NCI-H526 (cell line): Measurements from ENCODE around the gene KIAA0930.

Experiments
- DNase-seq, 2 experiments: peaks; one replicate each; lab custom pipeline; 2025; lab: John Stamatoyannopoulos, UW

Gene KIAA0930

DNA sequence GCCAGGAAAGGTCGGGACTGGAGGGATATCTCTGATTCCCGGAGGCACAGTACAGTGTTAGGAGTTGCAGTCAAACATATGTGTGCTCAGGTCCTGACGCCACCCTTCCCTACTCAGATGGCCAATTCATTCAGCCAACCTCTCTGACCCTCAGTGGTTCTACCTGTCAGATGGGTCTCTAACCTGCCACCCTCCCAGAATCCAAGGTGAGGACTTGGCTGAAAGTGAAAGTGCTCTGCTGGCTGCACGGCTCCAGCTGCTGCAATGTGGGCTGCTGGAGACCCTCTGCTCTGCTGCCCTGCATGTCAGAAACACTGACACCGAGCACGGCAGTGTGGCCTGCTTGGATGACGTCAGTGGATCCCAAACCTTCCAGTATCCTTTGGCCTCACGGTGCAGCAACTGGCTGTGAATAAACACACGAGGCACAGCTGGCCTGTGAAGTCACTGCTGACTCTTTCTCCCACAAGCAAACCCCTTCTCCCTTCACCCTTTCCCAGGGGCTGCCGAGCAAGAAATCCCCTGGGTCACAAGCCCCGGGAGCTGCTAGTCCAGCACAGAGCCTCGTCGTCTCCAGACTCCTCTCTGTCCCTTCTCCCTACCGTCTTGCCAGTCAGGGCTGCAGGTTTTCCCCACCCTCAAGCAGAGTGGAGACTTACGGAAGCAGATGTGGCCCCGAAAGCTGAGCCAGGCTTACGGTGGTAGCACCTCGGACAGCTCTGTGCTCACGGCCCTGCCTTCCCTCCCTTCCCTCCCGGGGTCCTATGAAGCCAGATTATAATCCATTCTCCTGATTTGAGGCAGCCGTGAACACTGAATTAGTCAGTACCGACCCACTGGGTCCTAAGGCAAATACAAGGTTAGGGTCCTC lies 24.3 kb downstream of the KIAA0930 start:
- DNase-seq = no peak

DNA sequence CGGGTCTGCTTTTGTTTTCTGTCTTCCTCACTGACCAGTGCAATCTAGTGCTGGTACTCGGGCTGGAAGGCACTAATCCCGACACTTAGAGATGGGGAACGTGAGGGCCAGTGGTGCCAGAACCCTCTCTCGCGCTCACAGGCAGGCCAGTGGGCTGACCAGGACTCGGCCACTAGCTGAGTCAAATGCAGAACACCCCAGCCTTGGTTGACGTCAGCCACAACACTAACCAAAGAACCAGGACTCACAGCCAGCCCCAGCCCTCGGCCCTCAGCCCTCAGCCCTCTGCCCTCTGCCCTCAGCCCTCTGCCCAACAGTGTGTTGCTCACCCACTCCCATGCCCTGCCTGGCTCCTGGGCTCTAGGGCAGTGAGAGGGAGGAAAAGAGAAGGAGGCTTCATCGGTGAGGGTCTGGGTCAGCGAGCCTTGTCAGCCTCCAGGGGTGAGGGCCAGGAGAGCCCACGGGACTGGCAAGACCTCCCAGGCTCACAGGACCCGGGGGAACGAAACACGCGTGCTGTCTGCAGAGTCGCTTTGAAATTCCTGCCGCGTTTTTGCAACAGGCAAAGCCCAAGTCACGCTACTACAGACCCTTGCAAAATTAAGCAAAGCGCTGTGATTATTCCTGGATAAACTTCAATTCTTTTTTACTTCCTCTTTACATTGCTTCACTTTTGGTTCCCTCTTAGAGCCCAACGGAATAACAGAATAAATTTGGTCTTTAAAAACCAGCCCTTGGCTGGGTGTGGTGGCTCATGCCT lies 27.5 kb downstream of the KIAA0930 start:
- no peak for DNase-seq

DNA sequence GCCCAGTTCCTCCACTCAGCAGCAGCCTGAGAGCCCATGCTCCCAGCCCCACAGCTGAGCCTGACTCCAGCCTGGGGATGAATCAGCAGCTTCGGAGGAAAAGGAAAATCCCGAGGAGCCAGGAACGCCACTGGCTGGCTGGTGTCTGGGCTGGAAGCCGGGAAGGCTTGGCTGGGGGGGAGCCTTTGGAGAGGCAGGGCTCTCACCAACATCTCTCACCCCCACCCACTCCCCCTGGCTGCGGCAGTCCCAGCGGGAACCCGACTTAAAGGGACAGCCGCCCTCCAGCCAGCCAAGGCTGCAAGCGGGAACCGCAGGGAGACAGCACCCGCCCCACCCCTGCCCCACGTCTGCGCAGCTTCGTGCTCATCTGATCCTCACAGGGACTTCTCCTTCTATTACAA lies 28.4 kb downstream of the KIAA0930 start:
- DNase-seq = peak in 1 of 2 experiments; percentile 17

DNA sequence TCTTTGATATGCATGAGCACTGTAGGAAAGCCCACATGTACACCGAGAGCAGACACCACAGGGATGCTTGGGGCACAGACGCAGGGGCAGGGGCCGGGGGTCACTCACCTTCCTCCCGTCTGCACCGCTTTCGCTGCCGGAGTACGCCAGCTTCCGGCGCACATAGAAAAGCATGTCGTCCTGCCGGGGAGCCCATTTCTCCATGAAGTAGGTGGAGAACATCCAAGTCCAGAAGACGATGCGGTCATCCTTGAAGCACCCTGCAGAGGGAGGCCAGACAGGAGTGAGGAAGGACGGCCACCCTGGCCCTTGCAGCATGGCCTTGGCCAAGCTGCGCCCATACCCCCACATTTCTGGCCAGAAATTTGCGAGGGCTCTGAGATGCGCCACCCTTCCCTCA lies 28.8 kb downstream of the KIAA0930 start:
- no peak for DNase-seq

DNA sequence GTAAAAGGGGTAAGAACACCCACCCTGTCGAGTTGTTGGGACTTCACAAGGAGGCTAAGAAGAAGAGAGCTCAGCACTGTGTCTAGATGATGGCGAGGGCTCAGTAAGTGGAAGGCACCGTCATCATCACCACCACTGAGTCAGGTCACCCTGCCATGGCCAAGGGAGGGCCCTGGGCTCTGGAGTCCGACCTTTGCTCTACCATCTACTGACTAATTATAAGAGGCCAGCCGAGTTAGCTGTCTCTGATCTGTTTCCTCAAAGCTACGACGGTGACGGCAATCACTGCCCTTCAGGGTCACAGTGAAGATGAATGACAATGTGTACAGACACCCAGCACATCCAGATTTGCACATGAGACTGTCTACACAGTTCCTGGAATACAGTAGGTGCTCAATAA lies 29.3 kb downstream of the KIAA0930 start:
- no peak for DNase-seq

DNA sequence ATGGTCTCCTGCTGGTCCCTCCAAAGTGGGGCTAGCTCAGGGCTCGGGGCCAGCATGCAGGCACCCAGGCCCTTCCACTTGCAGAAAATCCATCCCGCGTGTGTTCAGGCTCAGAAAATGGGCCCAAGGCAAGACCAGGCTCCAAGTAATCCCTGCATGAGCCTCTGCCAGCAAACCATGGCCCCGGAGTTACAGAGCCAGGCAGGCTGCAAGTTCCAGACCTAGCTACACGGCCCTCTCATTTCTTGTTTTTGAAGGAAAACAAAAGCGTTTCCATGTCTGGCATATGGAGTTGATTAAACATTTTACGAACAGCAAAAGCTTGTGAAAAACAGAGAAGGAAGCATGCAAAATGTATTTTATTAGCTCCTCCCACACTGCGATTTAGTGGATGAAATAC lies 29.7 kb downstream of the KIAA0930 start:
- DNase-seq = no peak

DNA sequence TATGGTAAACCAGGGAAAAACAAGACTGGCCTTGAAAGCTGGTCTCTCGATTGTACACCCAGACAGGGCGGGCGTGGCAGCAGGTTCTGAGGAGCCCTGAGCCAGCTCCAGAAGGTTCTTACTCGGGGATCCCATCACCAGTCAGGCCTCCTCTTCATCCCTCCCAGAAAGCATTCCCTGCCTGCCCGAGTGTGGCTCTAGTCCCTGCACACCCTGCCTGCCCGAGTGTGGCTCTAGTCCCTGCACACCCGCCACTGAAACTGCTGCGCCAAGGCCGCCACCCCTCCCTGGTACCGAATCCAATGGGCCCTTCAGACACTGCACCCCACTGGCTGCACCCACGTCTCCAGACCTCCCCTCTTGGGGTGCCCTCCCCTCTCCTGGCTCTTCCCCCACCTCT lies 30.1 kb downstream of the KIAA0930 start:
- DNase-seq = no peak

DNA sequence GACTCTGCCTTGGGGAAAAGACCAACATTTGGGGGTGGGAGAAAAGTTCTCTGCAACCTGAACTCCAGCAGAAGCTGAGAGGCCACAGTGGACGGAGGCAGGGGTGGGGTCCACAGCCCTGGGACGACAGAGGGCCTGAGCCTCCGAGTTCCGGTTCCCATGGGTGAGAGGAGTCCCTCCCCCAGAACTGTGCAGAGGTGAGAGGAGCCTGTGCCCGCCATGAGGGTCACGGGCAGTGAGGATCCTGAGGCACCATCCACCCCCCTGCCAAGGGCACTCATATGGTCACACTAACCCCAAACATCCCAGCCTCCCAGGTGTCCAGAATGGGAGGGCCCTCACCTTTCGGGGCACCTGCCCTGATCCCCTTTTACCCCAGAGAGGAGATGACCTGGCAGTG lies 30.5 kb downstream of the KIAA0930 start:
- no peak for DNase-seq

DNA sequence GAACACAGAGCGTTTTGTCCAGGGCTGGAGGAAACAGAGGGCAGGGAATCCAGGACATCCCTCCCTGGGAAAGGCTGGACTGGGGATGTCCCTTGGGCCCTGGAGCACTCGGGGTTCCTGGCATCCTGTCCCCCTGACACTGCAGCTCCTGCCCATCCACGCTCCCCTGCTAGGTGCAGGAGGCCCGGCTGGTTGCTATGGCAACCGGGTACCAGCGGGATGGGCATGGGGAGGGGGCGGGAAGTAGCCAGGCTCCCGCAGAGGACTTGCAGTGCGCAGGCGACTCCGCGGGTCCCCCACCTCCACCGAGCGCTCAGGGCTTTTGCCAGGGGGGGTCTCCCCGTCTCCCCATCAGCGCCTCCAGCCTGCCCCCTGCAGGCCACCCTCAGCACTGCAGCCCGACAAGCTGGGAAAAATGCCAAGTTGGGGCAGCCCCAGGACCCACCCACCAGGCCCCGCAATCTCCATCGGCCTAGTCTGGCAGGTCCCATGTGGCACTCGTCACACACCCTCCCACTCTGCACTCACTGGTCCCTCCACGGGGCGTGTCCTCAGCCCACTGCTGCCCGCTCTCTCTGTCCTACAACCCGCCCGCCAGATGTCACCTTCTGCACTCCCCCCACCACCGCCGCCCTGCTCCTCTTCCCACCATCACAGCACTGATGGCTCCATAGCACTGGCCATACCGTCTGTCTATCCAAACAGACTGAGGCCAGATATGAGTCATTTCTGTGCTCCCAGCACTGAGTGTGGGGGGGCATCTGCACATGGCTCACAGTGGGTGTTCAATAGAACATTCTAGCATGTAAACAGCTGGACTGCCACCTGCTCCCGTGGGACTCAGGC lies 31.5 kb downstream of the KIAA0930 start:
- DNase-seq = no peak

DNA sequence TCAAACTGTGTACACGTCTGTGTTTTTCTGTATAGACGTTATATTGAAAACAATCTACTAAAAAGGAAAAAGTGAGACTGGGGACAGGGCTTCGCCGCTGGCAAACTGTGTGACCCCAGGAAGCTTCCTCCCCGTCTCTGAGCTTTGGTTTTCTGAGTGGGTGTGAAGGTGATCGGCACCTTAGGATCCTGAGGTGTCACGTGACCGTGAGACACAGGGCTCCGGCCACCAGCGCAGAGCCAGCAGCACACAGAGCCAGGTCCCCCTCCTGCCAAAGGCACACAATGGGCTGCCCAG lies 32.0 kb downstream of the KIAA0930 start:
- no peak for DNase-seq

DNA sequence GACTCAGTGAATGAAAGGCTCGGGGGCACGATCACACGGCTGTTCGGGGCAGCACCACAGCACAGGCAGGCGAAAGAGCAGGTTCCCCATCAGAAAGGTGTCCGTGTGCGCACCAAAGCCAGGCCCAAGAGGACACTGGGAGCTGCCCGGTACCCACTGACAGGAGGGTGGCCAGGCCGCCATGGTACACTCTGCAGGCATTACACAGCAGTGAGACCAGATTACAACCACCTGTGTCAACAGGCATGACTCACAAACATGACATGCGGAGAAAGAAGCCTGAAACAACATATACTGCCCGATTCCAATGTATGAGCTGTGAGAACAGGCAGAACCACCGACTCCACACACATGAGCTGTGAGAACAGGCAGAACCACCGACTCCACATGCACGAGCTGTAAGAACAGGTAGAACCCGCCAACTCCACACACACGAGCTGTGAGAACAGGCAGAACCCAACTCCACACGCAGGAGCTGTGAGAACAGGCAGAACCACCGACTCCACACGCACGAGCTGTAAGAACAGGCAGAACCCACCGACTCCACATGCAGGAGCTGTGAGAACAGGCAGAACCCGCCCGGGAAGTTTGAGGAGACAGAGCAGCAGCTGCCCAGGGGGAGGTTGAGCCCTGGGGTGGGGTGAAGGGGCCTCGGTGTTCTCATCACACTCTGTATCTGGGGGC lies 32.6 kb downstream of the KIAA0930 start:
- DNase-seq = no peak

DNA sequence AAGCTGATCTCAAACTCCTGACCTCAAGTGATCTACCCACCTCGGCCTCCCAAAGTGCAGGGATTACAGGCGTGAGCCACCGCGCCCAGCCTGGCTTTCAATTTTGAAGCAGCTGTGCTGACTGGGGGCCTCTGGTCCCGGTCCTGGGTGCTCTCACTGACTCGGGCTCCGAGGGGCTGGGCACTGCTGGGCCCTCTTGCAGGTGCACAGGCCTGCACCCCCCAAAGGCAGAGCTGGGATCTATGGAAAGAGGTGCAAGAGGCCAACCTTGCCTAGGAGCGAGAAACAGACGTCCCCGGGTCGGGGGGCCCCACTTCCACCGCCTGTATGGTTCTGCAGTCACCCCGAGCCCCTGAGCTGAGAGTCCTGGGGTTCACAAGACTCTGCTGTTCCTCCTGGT lies 33.2 kb downstream of the KIAA0930 start:
- DNase-seq = no peak

DNA sequence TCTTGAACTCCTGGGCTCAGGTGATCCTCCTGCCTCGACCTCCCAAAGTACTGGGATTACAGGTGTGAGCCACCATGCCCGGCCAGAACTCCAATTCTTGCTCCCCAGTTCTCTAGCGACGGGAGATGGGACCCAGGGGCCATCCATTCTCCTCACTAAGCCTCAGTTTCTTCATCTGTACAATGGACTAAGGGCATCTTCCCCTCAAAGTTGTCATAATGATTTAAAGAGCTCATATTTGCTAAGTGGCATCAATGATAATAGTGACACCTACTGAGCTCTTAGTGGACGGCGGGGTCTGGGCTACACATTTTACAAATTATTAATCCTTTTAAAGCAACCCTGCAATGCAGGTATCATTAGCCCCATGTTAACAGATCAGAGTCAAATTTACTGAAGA lies 34.5 kb downstream of the KIAA0930 start:
- no peak for DNase-seq

DNA sequence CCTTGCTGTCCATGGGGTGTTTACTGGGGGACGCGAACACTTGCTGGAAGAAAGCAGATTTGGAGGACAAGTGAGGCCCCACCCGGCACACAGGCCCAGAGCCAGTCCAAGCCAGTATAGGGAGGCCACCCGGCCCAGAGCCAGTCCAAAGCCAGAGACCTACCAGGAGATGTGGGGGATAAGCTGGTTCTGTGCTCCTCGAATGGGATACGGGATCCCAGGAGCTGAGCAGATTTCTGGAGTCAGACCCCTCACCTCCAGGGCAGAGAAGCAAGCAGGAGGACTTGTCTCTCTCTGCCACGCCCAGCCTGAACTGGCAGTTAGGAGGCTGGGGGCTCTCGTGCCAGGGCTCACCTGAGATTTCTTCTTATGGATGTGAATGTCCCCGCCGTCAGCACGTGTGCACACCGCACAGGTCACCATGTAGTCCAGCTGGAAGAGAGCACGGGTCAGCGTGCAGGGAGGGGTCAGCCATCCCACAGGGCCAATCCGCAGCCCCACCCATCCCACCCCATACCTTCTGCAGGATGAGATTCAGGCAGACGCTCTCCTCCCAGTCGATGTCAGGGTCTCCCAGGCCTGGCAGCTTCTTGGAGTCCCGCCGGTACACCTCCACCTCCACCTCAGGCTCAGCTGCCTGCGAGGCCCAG lies 35.3 kb downstream of the KIAA0930 start:
- no peak for DNase-seq

DNA sequence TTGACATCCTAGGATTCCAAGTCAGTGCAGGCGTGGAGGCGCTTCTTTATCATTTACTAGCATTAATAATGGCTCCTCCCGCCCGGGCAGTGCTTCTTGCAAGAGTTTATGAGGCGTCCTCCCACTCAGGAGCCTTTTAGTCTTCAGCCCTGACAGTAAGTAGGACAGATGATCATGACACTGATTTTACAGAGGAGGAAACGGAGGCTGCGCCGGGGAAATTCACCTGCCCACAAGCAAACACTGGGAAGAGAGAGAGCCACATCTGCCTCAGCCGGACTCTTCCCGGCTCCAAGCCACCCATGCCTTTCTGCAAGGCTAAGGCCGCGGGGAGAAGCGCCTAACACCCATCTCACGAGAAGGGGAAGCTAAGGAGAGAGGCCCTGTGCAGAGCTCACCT lies 35.9 kb downstream of the KIAA0930 start:
- DNase-seq = no peak

DNA sequence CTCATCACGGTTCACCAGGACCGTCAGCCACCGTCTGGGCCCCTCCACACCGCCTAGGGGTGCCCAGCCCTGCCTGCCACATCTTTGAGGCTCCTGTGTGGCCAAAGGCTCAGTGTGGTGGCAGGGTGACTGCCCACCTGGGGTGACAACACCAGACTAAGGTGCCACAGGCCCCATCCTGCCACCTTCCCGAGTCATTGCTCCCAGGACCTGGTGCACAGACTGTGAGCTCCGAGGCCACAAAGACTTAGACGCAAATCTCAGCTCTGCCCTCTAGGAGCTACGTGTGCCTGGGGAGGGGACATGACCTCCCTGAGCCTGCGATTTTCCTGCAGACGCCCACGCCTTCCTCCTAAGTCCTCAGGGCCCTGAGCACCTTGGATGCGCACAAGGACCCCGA lies 36.5 kb downstream of the KIAA0930 start:
- no peak for DNase-seq

DNA sequence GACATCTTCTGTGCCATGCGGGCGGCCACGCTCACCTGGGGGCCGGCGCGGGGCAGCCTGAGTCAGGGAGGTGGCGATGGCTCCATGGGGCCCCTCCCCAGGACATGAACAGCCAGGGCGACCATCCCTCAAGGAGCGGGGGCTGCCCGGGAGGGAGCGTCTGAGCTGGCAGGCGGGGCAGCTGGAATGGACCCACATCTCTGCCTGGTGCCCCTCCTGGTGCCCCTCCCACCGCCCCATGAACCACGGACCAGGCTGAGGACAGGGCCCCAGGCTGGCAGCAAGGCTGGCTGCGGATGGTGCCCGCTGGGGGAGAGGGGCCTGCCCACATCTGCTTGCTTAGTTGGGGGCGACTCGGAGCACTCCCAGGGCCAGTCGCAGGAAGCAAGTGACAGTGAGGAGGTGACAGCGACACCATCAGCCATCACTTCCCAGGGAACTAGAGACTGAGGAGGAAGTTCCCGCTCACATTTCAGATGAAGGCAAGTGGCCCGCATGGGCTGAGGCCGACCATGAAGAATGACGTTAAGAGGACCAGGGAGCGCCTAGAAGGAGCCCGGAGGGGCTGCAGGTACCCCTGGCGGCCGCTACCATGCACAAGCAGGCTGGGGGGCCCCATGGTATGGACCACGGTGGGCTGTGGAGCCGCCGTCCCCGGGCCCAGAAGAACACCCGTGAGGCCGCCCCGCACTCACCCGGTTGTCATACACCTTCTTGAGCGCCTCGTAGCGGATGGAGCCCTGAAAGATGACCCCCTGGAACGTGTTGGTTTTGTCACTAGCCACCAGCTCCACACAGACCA lies 37.3 kb downstream of the KIAA0930 start:
- DNase-seq = no peak

DNA sequence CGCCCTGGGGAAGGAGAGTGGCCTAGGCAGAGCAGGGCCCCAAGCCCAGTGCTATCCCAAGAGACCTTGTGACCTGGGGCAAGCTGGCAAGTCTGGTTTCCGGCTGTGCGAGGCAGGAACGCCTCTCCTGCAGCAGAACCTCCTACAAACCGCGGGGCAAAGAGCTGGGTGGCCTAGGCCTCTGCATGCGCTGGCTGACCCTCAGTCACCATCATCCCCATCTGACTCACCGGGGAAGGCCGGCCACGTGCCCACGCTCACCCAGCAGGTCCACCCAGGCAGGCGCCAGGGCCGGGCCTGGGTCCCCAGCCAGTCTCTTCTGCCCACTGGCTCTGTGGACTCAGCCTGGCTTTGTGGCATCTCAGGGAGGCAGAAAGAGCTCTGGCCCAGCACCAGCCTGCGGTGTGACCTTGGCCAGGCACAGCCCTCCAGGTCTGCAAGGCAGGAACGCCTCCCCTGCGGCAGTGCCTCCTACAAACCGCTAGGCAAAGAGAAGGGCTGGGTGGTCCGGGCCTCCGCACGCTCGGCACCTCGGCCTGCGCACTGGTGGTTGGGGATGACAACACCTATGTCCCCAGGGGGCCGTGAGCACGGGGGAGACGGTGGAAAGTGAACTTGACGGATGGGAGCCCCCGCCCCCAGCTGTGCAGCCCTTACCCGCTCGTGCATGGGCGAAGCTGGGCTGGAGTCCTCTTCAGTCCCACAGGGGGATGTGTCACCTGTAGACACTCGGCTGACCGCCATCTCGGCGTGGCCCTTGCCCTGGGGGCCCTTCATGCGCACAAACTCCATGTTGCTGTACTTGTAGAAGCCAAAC lies 38.2 kb downstream of the KIAA0930 start:
- no peak for DNase-seq

DNA sequence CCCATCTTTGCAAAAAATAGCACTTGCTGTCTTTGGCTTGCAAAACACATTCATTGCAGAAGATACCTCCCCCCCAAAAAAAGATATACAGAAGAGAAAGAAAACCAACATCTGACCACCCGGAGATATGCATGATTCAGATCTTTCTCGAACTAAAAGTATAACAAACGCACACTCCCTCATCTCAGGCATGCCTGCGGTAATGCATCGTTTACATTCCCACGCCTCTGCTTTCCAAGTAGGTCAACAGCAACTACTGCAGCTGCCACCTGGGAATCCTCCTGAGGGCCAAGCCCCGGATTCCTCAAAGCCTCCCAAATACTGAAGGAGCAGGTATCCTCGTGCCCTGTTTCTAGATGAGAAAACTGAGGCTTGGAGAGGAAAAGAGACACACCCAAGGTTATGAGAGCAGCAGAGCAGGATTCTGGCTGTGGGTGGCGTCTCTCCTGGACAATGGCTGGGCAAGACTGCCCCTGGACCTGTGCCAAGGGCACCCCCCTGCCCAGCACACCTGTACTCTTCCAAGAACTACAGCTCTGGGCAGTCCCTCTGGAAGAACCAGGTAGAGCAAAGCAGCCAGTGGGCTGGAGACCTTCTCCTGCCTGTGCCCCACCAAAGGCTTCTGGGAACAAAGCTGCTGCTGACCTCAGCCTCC lies 38.9 kb downstream of the KIAA0930 start:
- DNase-seq = no peak
